Neural cell (in vitro differentiated cells): ENCODE data around the gene LNX2. TPM values are rescaled to one million over a fixed set of nuclear protein-coding genes. Genes with fewer than 3 reads are reported as not detected.

ENCODE experiments used
- H2AFZ ChIP-seq: fragments of 200-600, 300-800 bp; sonication (generic), shearing (Covaris generic); 2 replicates; pipeline ENCODE4 v1.6.0; 2014; ENCODE audit warnings: low read depth, mild to moderate bottlenecking, antibody characterized with exemption, low read length, moderate library complexity
- H3F3A ChIP-seq: fragments of 200-600 bp; shearing (Covaris generic); 2 replicates; pipeline ENCODE4 v1.6.1; 2016; ENCODE audit warnings: mild to moderate bottlenecking, moderate library complexity, mixed read lengths, antibody characterized with exemption, low read length; ENCODE audit not compliant: insufficient read depth, poor library complexity, severe bottlenecking
- H3K27ac ChIP-seq: fragments of 200-600, 300-800 bp; sonication (generic), shearing (Covaris generic); 2 replicates; pipeline ENCODE4 v1.5.1; 2014; ENCODE audit warnings: mild to moderate bottlenecking, low read length, moderate library complexity
- H3K27me3 ChIP-seq: fragments of 300-800, 200-600 bp; sonication (generic), shearing (Covaris generic); 2 replicates; pipeline ENCODE4 v1.6.0; 2014; ENCODE audit warnings: mild to moderate bottlenecking, low read depth, low read length, moderate library complexity; ENCODE audit not compliant: insufficient read depth
- H3K36me3 ChIP-seq: fragments of 300-800, 200-600 bp; sonication (generic), shearing (Covaris generic); 2 replicates; pipeline ENCODE4 v1.5.1; 2014; ENCODE audit warnings: mild to moderate bottlenecking, antibody characterized with exemption, low read length, moderate library complexity; ENCODE audit not compliant: insufficient read depth
- H3K4me2 ChIP-seq: fragments of 300-800, 200-600 bp; sonication (generic), shearing (Covaris generic); 2 replicates; pipeline ENCODE4 v1.6.0; 2014; ENCODE audit warnings: mild to moderate bottlenecking, low read length
- H3K4me3 ChIP-seq: fragments of 300-800, 200-600 bp; sonication (generic), shearing (Covaris generic); 2 replicates; pipeline ENCODE4 v1.5.1; 2014; ENCODE audit warnings: mild to moderate bottlenecking, low read length, moderate library complexity
- H3K79me2 ChIP-seq: fragments of 200-600 bp; shearing (Covaris generic); replicated peaks from 2 replicates; pipeline ENCODE4 v1.6.0; 2014; ENCODE audit warnings: mild to moderate bottlenecking, low read length, moderate library complexity; ENCODE audit not compliant: insufficient read depth
- H3K9ac ChIP-seq: fragments of 300-800, 200-600 bp; sonication (generic), shearing (Covaris generic); 2 replicates; pipeline ENCODE4 v1.6.1; 2016; ENCODE audit warnings: mild to moderate bottlenecking, low read length, mixed read lengths
- H3K9me2 ChIP-seq: fragments of 200-600 bp; shearing (Covaris generic); 2 replicates; pipeline ENCODE4 v1.6.1; 2016; ENCODE audit warnings: mild to moderate bottlenecking, low read length, mixed read lengths; ENCODE audit not compliant: insufficient read depth
- H3K9me3 ChIP-seq: fragments of 200-600, 300-800 bp; sonication (generic), shearing (Covaris generic); 2 replicates; pipeline ENCODE4 v1.6.1; 2016; ENCODE audit warnings: mild to moderate bottlenecking, mixed run types, low read length, moderate library complexity, mixed read lengths
- H4K20me1 ChIP-seq: fragments of 200-600 bp; shearing (Covaris generic); 2 replicates; pipeline ENCODE4 v1.6.1; 2016; ENCODE audit warnings: mild to moderate bottlenecking, mixed run types; ENCODE audit not compliant: insufficient read depth
- CTCF ChIP-seq: fragments of 450-650 bp; IDR thresholded peaks from 2 replicates; pipeline ENCODE4 v1.5.1; 2014; ENCODE audit warnings: antibody characterized with exemption, mild to moderate bottlenecking, moderate library complexity; ENCODE audit not compliant: poor library complexity, severe bottlenecking
- EP300 ChIP-seq: fragments of 450-650 bp; conservative IDR thresholded peaks from 2 replicates; pipeline ENCODE4 v1.6.1; 2014; ENCODE audit warnings: antibody characterized with exemption, mild to moderate bottlenecking, moderate library complexity; ENCODE audit not compliant: poor library complexity, severe bottlenecking
- EZH2 ChIP-seq: fragments of 200-600, 300-800 bp; shearing (Covaris generic), sonication (generic); IDR thresholded peaks from 2 replicates; pipeline ENCODE4 v1.6.1; 2014; ENCODE audit warnings: antibody characterized with exemption, low read length, borderline replicate concordance, mild to moderate bottlenecking; ENCODE audit not compliant: insufficient read depth, poor library complexity, severe bottlenecking
- MXI1 ChIP-seq: fragments of 450-650 bp; conservative IDR thresholded peaks from 2 replicates; pipeline ENCODE4 v1.6.1; 2014; ENCODE audit warnings: antibody characterized with exemption, mild to moderate bottlenecking; ENCODE audit not compliant: poor library complexity, severe bottlenecking
- POLR2AphosphoS5 ChIP-seq: IDR thresholded peaks from 2 replicates; pipeline ENCODE4 v1.6.1; 2012
- RAD21 ChIP-seq: fragments of 450-650 bp; conservative IDR thresholded peaks from 2 replicates; pipeline ENCODE4 v1.6.1; 2014; ENCODE audit warnings: antibody characterized with exemption, mild to moderate bottlenecking, moderate library complexity
- REST ChIP-seq: IDR thresholded peaks from 2 replicates; pipeline ENCODE4 v1.6.1; 2012; ENCODE audit warnings: borderline replicate concordance
- SMC3 ChIP-seq: fragments of 450-650 bp; conservative IDR thresholded peaks from 2 replicates; pipeline ENCODE4 v1.6.1; 2014; ENCODE audit warnings: antibody characterized with exemption, mild to moderate bottlenecking, moderate library complexity; ENCODE audit not compliant: poor library complexity
- TAF1 ChIP-seq: IDR thresholded peaks from 2 replicates; pipeline ENCODE4 v1.6.1; 2012; ENCODE audit warnings: low read depth
- polyA plus RNA-seq: library from polyadenylated mRNA; depleted of rRNA; stranded (reverse); fragments of >200 nt; gene quantifications from 2 replicates; pipeline ENCODE4 v1.2.3, GENCODE V29; 2014

LNX2 gene
- polyA plus RNA-seq, 1 donor from 2014 or later, result 4.2 TPM

GRCh38 chr13:27613628-27614027 is 6.7 kb downstream of the LNX2 start:
- no peak overlapping the region for H3K4me2 ChIP-seq
- no peaks in the 10 kb centered on the region for H3K27me3 ChIP-seq
- H3K9ac ChIP-seq, result no peak overlapping the region
- TF ChIP-seq MXI1, result no peak
- no peak for TF ChIP-seq REST
- no peak for TF ChIP-seq SMC3
- no peak for TF ChIP-seq TAF1
- no peak for TF ChIP-seq POLR2AphosphoS5
- no peak for TF ChIP-seq CTCF
- TF ChIP-seq RAD21, result no peak
- no peak for TF ChIP-seq EZH2
- TF ChIP-seq EP300, result no peak
- no peaks in the 10 kb centered on the region for H3K9me2 ChIP-seq
- no peaks in the 10 kb centered on the region for H4K20me1 ChIP-seq
- no peak overlapping the region for H2AFZ ChIP-seq
- no peaks in the 10 kb centered on the region for H3K9me3 ChIP-seq
- H3K36me3 ChIP-seq, result no peaks in the 10 kb centered on the region
- no peak overlapping the region for H3K27ac ChIP-seq
- H3F3A ChIP-seq, result no peaks in the 10 kb centered on the region
- no peak overlapping the region for H3K4me3 ChIP-seq
- H3K79me2 ChIP-seq, result peaks cover 5% of the 10 kb centered on the region

GRCh38 chr13:27607125-27607524 is 13.2 kb downstream of the LNX2 start:
- no peaks in the 10 kb centered on the region for H3K9me3 ChIP-seq
- H3F3A ChIP-seq, result no peaks in the 10 kb centered on the region
- H3K4me2 ChIP-seq, result no peak overlapping the region
- H3K27ac ChIP-seq, result no peak overlapping the region
- H4K20me1 ChIP-seq, result no peaks in the 10 kb centered on the region
- no peak overlapping the region for H3K4me3 ChIP-seq
- no peaks in the 10 kb centered on the region for H3K9me2 ChIP-seq
- TF ChIP-seq EZH2, result no peak
- no peak for TF ChIP-seq SMC3
- TF ChIP-seq REST, result no peak
- no peak for TF ChIP-seq EP300
- no peak for TF ChIP-seq CTCF
- no peak for TF ChIP-seq POLR2AphosphoS5
- no peak for TF ChIP-seq MXI1
- TF ChIP-seq TAF1, result no peak
- no peak for TF ChIP-seq RAD21
- no peak overlapping the region for H2AFZ ChIP-seq
- no peaks in the 10 kb centered on the region for H3K79me2 ChIP-seq
- H3K36me3 ChIP-seq, result no peaks in the 10 kb centered on the region
- no peaks in the 10 kb centered on the region for H3K27me3 ChIP-seq
- H3K9ac ChIP-seq, result no peak overlapping the region
